Stomach smooth muscle (tissue), 2 donors: ENCODE data around the gene SRBD1.

ENCODE experiments used
- H3K27ac ChIP-seq: one replicate; pipeline ENCODE4 v1.7.0; 2013; ENCODE audit warnings: mild to moderate bottlenecking, low read length, inconsistent platforms
- H3K27me3 ChIP-seq, 2 donors: one replicate each; pipeline ENCODE4 v1.7.0; 2013; ENCODE audit warnings: low read length in 2 of 2; ENCODE audit not compliant: insufficient read depth in 2 of 2, control insufficient read depth in 1 of 2
- H3K36me3 ChIP-seq, 2 donors: one replicate each; pipeline ENCODE4 v1.7.0; 2013; ENCODE audit warnings: low read length in 2 of 2; ENCODE audit not compliant: control insufficient read depth in 2 of 2, insufficient read depth in 2 of 2
- H3K4me1 ChIP-seq: one replicate; pipeline ENCODE4 v1.7.0; 2013; ENCODE audit warnings: low read length; ENCODE audit not compliant: control insufficient read depth, insufficient read depth
- H3K4me3 ChIP-seq, 2 donors: one replicate each; pipeline ENCODE4 v1.7.0; 2013; ENCODE audit warnings: low read length in 2 of 2
- H3K9ac ChIP-seq, 2 donors: one replicate each; pipeline ENCODE4 v1.7.0; 2013; ENCODE audit warnings: low read length in 2 of 2, mild to moderate bottlenecking in 1 of 2
- H3K9me3 ChIP-seq, 2 donors: one replicate each; pipeline ENCODE4 v1.7.0; 2013; ENCODE audit warnings: low read length in 2 of 2; ENCODE audit not compliant: control insufficient read depth in 2 of 2
- donor health status: healthy.
- donor health status: Pancreatic carcinoma.

Gene SRBD1

DNA sequence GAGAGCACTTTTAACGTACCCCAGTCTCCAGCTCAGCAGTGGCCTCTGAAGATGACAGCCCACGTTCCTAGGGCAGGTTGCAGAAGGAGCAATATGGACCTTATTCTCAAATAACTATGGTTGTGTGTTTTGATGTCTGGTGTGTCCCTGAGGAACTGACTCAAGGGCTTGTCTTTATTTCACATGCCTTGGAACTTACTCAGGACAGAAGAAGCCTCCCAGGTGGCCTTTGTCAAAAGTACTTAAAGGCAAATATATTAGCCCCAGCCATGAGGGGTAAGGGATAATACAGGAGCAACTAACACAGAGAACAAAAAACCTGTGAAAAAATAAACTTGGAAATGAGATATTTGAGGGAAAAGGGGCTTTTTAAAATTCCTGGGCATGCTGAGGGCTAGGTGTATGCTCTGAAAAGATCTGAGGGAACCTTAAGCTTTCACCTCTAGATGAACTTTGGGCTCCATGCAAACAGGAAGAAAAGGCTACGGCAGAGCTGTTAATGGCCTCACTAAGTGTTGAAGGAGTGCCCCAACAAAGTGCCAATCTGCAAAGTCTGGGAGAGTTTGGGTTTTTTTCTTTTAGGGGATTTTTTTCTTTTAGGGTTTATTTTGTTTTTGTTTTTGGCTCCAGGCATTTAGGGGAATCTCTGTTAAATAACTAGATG is 40.3 kb downstream of the SRBD1 start:
- no peak overlapping the region for H3K4me3 ChIP-seq
- no peak overlapping the region for H3K27ac ChIP-seq
- H3K9me3 ChIP-seq = no peaks in the 10 kb centered on the region
- no peaks in the 10 kb centered on the region for H3K36me3 ChIP-seq
- H3K9ac ChIP-seq = no peak overlapping the region
- no peaks in the 10 kb centered on the region for H3K27me3 ChIP-seq
- H3K4me1 ChIP-seq = no peaks in the 10 kb centered on the region

DNA sequence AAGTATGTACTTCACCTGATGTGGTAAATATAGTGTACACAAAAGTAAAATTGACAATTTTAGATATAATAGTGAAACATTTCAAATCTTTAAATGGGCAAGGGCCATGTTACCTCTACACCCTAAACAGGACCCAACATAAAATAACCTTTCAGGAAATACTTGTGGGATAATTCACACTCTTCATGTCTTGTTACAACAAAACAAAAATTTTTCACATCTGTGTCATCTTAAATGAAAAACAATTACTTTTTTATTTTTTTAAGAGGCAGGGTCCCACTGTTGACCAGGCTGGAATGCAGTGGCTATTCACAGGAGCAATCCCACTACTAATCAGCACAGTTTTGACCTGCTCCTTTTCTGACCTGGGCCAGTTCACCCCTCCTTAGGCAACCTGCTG is 42.1 kb downstream of the SRBD1 start:
- Histone ChIP-seq H3K27ac (no peak overlapping the region), H3K36me3 (no peaks in the 10 kb centered on the region), H3K27me3 (no peaks in the 10 kb centered on the region), H3K4me3 (no peak overlapping the region), H3K9me3 (no peaks in the 10 kb centered on the region), H3K9ac (no peak overlapping the region), H3K4me1 (no peaks in the 10 kb centered on the region)

DNA sequence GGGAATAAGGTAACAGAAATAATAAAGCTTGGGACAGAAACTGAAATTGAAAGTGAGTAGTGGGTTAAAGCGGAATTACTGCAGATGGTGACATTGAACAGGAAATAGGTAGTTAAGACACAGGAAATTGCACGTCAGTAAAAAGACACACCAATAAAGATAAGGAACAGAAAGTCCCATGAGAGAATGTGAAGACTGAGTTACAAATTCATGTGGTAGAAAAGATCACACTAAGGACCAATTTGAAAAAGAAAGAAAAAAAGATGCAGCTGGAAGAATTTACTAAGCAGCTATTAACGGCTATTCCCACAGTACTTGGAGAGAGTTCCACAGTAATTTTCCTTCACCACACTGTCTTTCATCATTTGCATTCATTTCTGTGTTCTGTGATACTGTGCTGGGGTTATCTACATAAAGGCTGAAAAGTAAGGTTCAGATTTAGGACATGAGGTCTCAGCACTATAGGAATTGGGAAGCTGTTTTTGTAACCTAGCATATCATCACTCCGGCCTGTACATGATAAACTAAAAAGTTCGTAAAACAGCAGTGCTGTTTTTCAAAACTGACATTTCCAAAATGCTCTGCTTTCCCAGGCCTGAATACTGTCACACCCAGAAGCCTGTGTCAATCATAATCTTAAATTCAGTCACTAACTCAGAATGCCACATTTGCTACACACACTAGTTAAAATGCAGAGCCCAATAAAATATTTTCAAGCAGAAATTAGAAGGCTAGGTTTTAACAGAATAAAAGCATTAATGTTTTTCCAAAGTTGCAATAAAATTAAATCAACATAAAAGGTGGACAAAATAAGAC is 42.9 kb downstream of the SRBD1 start:
- no peaks in the 10 kb centered on the region for H3K36me3 ChIP-seq

DNA sequence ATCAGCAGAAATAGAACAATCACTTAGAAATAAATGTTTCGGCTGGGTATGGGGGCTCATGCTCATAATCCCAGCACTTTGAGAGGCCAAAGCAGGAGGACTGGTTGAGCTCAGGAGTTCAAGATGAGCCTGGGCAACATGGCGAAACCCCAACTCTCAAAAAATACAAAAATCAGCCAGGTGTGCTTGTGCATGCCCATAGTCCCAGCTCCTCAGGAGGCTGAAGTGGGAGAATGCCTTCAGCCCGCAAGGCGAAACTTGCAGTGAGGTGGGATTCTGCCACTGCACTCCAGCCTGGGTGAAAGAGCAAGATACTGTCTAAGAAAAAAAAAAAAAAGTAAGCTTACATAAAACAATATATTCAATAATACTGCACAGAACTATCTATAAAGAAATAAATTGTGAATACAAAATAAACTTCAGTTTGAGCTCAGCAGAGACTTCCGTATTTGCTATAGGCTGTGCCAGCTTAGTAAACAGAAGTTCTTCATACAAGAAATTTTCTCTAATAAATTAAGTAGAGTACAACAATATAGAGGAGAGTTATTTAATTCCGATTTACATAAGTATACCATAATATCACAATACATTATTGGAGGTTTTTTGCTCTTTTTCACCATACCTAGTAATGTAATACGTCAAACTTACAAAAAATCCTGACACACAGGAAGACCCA is 43.6 kb downstream of the SRBD1 start:
- no peak overlapping the region for H3K27ac ChIP-seq
- no peak overlapping the region for H3K4me3 ChIP-seq
- H3K9ac ChIP-seq = no peak overlapping the region
- H3K36me3 ChIP-seq = no peaks in the 10 kb centered on the region
- no peaks in the 10 kb centered on the region for H3K4me1 ChIP-seq
- H3K27me3 ChIP-seq = no peaks in the 10 kb centered on the region
- H3K9me3 ChIP-seq = no peaks in the 10 kb centered on the region

More for the DNA sequence above, 42.9 kb downstream of the SRBD1 start:
- Histone ChIP-seq H3K4me3 (no peak overlapping the region), H3K9me3 (no peaks in the 10 kb centered on the region), H3K4me1 (no peaks in the 10 kb centered on the region), H3K27me3 (no peaks in the 10 kb centered on the region), H3K27ac (no peak overlapping the region), H3K9ac (no peak overlapping the region)

DNA sequence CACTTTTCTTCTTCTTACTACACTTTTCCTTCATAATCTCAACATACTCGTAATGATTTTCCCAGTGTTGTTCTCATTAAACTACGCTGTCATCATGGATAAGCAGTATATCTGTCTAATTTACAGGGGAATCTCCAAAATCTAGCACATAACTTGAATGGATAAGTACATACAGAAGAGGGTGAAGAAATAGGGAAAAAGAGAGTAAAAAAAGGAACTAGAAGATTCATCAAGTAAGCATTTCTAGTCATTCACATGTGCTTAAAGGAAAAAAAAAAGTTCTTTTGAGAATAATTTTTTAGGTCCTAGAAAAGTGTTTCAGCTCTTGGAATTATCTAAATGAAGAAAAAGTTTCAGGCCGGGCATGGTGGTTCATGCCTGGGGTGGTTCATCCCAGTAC is 51.6 kb downstream of the SRBD1 start:
- no peaks in the 10 kb centered on the region for H3K27me3 ChIP-seq
- no peak overlapping the region for H3K4me3 ChIP-seq
- H3K9ac ChIP-seq = no peak overlapping the region
- no peak overlapping the region for H3K27ac ChIP-seq
- H3K9me3 ChIP-seq = no peaks in the 10 kb centered on the region
- H3K4me1 ChIP-seq = no peaks in the 10 kb centered on the region
- H3K36me3 ChIP-seq = no peaks in the 10 kb centered on the region

DNA sequence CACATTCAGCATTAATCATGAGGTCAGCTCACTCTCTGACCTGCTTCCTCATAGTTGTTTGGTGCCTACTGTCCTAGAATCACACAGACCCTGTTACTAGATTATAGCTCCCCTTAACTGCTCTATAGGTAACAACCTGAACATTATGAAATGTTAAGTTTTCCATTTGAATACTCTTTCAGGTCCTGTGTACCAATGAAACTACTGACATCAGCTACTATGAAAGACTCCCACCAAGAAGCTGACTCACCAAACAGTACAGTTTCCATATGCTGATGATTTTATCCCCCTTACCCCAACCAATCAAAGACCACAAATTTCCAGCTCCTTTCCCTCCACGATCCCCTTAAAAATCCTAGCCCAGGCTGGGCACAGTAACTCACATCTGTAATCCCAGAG is 56.3 kb downstream of the SRBD1 start:
- H3K4me3 ChIP-seq = no peak overlapping the region
- H3K9me3 ChIP-seq = no peaks in the 10 kb centered on the region
- H3K27me3 ChIP-seq = no peaks in the 10 kb centered on the region
- H3K27ac ChIP-seq = no peak overlapping the region
- peaks cover 0 to 4% of the 10 kb centered on the region in 2 donors for H3K36me3 ChIP-seq
- H3K9ac ChIP-seq = no peak overlapping the region
- no peaks in the 10 kb centered on the region for H3K4me1 ChIP-seq

DNA sequence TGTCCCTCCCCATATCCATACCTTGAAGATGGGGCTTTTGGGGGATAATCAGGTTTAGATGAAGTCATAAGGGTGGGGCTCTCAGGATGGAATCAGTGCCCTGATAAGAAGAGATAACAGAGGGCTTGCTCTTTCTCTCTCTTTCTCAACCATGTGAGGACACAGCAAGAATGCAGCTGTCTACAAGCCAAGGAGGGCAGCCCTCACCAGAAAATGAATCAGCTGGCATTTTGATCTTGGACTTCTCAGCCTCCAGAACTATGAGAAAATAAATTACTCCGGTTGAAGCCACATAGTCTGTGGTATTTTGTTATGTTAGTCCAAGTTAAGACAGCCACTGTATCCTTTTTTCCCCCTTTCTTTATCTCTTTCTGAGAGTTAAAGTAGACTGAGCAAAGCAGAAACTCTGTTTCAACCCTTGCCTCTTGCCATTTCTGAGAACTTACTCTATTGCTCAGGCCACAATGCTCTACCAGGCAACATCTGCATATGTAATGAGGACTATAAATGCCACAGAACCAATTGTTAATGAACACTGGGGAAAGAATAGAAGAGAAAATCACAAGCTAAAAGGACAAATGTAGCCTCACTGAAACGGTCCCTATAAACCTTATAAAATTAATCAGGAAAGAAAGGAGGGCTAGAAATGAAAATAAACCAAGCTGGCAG is 56.9 kb downstream of the SRBD1 start:
- no peak overlapping the region for H3K27ac ChIP-seq
- peaks cover 0 to 4% of the 10 kb centered on the region in 2 donors for H3K36me3 ChIP-seq
- no peaks in the 10 kb centered on the region for H3K4me1 ChIP-seq
- H3K9ac ChIP-seq = no peak overlapping the region
- H3K27me3 ChIP-seq = no peaks in the 10 kb centered on the region
- no peak overlapping the region for H3K4me3 ChIP-seq
- no peaks in the 10 kb centered on the region for H3K9me3 ChIP-seq

DNA sequence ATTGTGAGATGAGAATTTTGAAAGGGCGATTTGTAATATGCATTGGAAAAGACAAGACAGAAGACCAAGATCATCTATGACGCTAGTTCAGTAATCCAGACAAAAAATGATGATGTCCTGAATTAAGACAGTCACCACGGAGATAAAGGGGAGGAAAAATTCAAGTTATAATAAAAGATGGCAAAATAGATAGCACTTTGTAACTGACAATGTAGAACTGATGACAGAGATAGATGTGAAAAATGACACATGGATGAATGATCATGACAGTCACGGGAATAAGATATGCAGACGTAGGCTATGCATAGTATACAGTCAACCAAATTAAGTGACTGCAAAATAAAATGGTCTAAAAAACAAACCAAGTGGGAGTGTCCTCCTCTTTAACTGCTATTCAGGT is 59.2 kb downstream of the SRBD1 start:
- Histone ChIP-seq H3K4me1 (no peaks in the 10 kb centered on the region), H3K36me3 (peaks cover 0 to 4% of the 10 kb centered on the region in 2 donors), H3K27ac (no peak overlapping the region), H3K4me3 (no peak overlapping the region), H3K27me3 (no peaks in the 10 kb centered on the region), H3K9ac (no peak overlapping the region), H3K9me3 (no peaks in the 10 kb centered on the region)

DNA sequence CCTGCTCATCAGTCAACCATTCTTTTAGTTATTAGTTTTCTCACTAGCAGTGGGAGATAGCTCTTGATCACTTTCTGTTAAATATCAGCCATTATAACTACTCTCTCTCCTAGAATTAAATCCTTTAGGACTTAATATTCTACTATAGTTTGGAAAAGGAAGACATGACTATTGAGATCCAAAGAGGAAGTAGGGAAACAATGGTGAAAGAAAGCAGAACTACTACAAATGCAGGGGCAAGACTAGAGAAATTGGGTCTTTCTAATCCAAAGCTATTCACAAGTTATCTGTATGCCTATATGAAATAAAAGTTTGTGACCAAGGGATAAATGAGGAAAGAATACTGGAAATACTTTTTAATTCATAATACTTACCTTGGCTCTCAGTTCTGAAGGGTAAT is 65.1 kb downstream of the SRBD1 start:
- Histone ChIP-seq H3K36me3 (peaks cover 14 to 15% of the 10 kb centered on the region in 2 donors), H3K9me3 (no peaks in the 10 kb centered on the region), H3K4me1 (no peaks in the 10 kb centered on the region), H3K27ac (no peak overlapping the region), H3K4me3 (no peak overlapping the region), H3K9ac (no peak overlapping the region), H3K27me3 (no peaks in the 10 kb centered on the region)

DNA sequence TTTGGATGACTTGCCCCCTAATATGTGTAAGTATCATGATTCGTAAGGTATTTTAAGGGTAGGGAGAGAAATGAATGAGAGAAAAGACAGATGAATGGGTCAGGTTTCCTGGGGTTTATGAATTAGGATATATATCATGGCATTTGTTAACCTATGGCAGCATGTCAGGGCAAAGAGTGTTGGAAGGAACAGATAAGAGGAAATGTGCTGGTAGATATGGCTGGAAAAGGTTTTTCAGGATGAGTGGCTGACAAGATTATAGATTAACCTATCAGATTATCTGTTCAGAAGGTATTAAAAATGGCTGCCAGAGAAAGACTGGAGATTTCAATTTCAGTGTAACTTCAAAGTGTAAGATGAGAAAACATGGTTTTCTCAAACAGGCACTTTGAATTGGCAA is 67.8 kb downstream of the SRBD1 start:
- Histone ChIP-seq H3K4me3 (no peak overlapping the region), H3K4me1 (no peaks in the 10 kb centered on the region), H3K9me3 (no peaks in the 10 kb centered on the region), H3K27ac (no peak overlapping the region), H3K9ac (no peak overlapping the region), H3K27me3 (no peaks in the 10 kb centered on the region), H3K36me3 (peaks cover 12 to 17% of the 10 kb centered on the region in 2 donors)
